ENCODE measurements around the gene FIBIN.

- TF ChIP-seq CTCF (IDR thresholded peaks at IDR 0.05; ENCODE audit: low read depth, low read length, poor library complexity, severe bottlenecking): no peak
- no peak for TF ChIP-seq EZH2phosphoT487 (IDR thresholded peaks at IDR 0.05; ENCODE audit: borderline replicate concordance, low read length)
Observed at GRCh38 chr11:27040302-27041115, 46.6 kb downstream of the FIBIN start, which contains the start of gene BBOX1.

All from DOHH2 (cell line).